ENCODE measurements around the gene CCR6.

DNA sequence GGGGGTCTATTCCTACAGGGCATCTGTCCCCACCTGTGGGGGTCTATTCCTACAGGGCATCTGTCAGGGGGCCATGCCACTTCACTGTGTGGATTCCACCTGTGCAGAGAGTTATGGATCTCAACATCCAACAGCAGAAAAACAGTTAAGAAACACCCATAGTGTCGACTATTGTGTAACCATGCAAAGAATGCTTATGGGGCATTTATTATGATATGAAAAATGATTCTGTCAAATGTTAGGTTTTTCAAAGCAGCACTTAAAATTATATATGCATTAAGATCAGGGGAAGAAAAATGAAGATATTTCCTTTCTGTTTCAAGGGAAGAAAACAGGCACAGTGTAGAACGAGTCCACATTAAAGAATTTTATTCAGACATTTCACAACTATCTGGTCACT, 32.0 kb downstream of the CCR6 start:
- TF ChIP-seq, protein P1, sequence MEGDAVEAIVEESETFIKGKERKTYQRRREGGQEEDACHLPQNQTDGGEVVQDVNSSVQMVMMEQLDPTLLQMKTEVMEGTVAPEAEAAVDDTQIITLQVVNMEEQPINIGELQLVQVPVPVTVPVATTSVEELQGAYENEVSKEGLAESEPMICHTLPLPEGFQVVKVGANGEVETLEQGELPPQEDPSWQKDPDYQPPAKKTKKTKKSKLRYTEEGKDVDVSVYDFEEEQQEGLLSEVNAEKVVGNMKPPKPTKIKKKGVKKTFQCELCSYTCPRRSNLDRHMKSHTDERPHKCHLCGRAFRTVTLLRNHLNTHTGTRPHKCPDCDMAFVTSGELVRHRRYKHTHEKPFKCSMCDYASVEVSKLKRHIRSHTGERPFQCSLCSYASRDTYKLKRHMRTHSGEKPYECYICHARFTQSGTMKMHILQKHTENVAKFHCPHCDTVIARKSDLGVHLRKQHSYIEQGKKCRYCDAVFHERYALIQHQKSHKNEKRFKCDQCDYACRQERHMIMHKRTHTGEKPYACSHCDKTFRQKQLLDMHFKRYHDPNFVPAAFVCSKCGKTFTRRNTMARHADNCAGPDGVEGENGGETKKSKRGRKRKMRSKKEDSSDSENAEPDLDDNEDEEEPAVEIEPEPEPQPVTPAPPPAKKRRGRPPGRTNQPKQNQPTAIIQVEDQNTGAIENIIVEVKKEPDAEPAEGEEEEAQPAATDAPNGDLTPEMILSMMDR (IDR thresholded peaks at IDR 0.05): no peak
- no peak for TF ChIP-seq POLR2A (IDR thresholded peaks at IDR 0.05)
